Measurements from ENCODE around the gene OR4D1. TPM values are rescaled to one million over a fixed set of nuclear protein-coding genes. Genes with fewer than 3 reads are reported as not detected.

The OR4D1 gene
- total and polyA plus RNA-seq, 2 of the 13 experiments (the other 11 are each of a cell fraction or from before 2014, with no cell fraction given), result not detected

DNA sequence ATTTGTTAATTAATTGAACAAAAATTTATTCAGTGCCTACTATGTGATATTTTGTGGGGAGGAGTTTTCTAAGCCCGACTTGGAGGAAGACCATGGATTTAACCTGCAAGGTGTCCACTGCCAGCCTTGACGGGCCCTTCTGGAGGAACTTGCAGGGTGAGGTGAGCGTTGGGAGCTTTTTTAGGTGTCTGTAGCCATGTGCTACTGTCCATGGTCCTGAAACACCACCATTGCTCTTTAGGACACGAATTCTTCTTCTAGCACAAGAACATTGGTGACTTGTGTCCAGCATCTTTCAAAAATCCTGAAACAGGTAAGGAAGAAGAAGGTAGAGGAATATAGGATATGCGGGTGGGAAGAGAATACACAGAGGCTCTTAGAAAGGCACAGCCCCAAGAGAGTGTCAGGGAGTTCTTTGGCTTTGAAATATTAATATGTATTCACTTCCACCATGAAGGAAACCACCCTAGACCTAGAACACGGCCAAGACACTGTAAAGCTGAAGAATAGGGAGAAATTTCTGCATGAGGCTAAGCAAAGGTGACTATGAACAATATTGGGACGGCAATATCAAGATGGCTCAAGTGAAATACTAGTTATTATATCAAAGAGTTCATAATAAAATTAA lies 27.9 kb upstream of the OR4D1 start (continued):
- TF ChIP-seq, protein P1, sequence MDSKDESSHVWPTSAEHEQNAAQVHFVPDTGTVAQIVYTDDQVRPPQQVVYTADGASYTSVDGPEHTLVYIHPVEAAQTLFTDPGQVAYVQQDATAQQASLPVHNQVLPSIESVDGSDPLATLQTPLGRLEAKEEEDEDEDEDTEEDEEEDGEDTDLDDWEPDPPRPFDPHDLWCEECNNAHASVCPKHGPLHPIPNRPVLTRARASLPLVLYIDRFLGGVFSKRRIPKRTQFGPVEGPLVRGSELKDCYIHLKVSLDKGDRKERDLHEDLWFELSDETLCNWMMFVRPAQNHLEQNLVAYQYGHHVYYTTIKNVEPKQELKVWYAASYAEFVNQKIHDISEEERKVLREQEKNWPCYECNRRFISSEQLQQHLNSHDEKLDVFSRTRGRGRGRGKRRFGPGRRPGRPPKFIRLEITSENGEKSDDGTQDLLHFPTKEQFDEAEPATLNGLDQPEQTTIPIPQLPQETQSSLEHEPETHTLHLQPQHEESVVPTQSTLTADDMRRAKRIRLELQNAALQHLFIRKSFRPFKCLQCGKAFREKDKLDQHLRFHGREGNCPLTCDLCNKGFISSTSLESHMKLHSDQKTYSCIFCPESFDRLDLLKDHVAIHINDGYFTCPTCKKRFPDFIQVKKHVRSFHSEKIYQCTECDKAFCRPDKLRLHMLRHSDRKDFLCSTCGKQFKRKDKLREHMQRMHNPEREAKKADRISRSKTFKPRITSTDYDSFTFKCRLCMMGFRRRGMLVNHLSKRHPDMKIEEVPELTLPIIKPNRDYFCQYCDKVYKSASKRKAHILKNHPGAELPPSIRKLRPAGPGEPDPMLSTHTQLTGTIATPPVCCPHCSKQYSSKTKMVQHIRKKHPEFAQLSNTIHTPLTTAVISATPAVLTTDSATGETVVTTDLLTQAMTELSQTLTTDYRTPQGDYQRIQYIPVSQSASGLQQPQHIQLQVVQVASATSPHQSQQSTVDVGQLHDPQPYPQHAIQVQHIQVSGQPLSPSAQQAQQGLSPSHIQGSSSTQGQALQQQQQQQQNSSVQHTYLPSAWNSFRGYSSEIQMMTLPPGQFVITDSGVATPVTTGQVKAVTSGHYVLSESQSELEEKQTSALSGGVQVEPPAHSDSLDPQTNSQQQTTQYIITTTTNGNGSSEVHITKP (CRISPR knock-in tag; IDR thresholded peaks at IDR 0.05; ENCODE audit: low read depth), result 0 out of 2 replicates have a peak, but pooled peaks have one; percentile 48
- TF ChIP-seq, protein P2, sequence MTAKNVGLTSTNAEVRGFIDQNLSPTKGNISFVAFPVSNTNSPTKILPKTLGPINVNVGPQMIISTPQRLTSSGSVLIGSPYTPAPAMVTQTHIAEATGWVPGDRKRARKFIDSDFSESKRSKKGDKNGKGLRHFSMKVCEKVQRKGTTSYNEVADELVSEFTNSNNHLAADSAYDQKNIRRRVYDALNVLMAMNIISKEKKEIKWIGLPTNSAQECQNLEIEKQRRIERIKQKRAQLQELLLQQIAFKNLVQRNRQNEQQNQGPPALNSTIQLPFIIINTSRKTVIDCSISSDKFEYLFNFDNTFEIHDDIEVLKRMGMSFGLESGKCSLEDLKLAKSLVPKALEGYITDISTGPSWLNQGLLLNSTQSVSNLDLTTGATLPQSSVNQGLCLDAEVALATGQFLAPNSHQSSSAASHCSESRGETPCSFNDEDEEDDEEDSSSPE (CRISPR knock-in tag; IDR thresholded peaks at IDR 0.05), result 0 out of 2 replicates have a peak, but pooled peaks have one; percentile 27
- TF ChIP-seq ZNF616 (CRISPR knock-in tag; IDR thresholded peaks at IDR 0.05; ENCODE audit: low read depth) (peak; percentile 71; the same call in 1 of the 2 replicates), KLF11 (CRISPR knock-in tag; IDR thresholded peaks at IDR 0.05) (peak; percentile 96), ZNF264 (CRISPR knock-in tag; IDR thresholded peaks at IDR 0.05) (no peak), NFIC (IDR thresholded peaks at IDR 0.05; ENCODE audit: low read length) (no peak), YEATS4 (CRISPR knock-in tag; IDR thresholded peaks at IDR 0.05; ENCODE audit: borderline replicate concordance) (no peak), RFXAP (CRISPR knock-in tag; IDR thresholded peaks at IDR 0.05; ENCODE audit: borderline replicate concordance) (no peak), ZNF101 (CRISPR knock-in tag; IDR thresholded peaks at IDR 0.05; ENCODE audit: borderline replicate concordance, low read depth) (no peak)
- TF ChIP-seq, protein P3, sequence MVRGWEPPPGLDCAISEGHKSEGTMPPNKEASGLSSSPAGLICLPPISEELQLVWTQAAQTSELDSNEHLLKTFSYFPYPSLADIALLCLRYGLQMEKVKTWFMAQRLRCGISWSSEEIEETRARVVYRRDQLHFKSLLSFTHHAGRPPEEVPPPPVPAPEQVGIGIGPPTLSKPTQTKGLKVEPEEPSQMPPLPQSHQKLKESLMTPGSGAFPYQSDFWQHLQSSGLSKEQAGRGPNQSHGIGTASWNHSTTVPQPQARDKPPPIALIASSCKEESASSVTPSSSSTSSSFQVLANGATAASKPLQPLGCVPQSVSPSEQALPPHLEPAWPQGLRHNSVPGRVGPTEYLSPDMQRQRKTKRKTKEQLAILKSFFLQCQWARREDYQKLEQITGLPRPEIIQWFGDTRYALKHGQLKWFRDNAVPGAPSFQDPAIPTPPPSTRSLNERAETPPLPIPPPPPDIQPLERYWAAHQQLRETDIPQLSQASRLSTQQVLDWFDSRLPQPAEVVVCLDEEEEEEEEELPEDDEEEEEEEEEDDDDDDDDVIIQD (CRISPR knock-in tag; IDR thresholded peaks at IDR 0.05; ENCODE audit: low read depth), result peak; percentile 50; the same call in 1 of the 2 replicates
- TF ChIP-seq, protein P4, sequence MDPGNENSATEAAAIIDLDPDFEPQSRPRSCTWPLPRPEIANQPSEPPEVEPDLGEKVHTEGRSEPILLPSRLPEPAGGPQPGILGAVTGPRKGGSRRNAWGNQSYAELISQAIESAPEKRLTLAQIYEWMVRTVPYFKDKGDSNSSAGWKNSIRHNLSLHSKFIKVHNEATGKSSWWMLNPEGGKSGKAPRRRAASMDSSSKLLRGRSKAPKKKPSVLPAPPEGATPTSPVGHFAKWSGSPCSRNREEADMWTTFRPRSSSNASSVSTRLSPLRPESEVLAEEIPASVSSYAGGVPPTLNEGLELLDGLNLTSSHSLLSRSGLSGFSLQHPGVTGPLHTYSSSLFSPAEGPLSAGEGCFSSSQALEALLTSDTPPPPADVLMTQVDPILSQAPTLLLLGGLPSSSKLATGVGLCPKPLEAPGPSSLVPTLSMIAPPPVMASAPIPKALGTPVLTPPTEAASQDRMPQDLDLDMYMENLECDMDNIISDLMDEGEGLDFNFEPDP (CRISPR knock-in tag; conservative IDR thresholded peaks at IDR 0.05), result no peak
- TF ChIP-seq, protein P5, sequence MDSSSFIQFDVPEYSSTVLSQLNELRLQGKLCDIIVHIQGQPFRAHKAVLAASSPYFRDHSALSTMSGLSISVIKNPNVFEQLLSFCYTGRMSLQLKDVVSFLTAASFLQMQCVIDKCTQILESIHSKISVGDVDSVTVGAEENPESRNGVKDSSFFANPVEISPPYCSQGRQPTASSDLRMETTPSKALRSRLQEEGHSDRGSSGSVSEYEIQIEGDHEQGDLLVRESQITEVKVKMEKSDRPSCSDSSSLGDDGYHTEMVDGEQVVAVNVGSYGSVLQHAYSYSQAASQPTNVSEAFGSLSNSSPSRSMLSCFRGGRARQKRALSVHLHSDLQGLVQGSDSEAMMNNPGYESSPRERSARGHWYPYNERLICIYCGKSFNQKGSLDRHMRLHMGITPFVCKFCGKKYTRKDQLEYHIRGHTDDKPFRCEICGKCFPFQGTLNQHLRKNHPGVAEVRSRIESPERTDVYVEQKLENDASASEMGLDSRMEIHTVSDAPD (CRISPR knock-in tag; IDR thresholded peaks at IDR 0.05), result no peak
- TF ChIP-seq, protein P6, sequence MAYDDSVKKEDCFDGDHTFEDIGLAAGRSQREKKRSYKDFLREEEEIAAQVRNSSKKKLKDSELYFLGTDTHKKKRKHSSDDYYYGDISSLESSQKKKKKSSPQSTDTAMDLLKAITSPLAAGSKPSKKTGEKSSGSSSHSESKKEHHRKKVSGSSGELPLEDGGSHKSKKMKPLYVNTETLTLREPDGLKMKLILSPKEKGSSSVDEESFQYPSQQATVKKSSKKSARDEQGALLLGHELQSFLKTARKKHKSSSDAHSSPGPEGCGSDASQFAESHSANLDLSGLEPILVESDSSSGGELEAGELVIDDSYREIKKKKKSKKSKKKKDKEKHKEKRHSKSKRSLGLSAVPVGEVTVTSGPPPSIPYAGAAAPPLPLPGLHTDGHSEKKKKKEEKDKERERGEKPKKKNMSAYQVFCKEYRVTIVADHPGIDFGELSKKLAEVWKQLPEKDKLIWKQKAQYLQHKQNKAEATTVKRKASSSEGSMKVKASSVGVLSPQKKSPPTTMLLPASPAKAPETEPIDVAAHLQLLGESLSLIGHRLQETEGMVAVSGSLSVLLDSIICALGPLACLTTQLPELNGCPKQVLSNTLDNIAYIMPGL (CRISPR knock-in tag; IDR thresholded peaks at IDR 0.05; ENCODE audit: borderline replicate concordance in 1 of 2, low read depth in 1 of 2), result no peak

All from HepG2 (cell line).